Vagina (tissue), 2 donors: ENCODE data around the gene PODN.

Experiments used
- POLR2A ChIP-seq, 2 donors: fragments of 450-650 bp; IDR thresholded peaks; one replicate each; pipeline ENCODE4 v1.6.1; 2017; ENCODE audit warnings: antibody characterized with exemption in 2 of 2, mild to moderate bottlenecking in 2 of 2, moderate library complexity in 2 of 2
- POLR2AphosphoS5 ChIP-seq, 2 donors: sonication (generic); formaldehyde crosslinking; IDR thresholded peaks; one replicate each; pipeline ENCODE4 v1.9.0; 2017; ENCODE audit warnings: antibody characterized with exemption in 2 of 2, mild to moderate bottlenecking in 2 of 2, low read depth in 1 of 2; ENCODE audit not compliant: insufficient read depth in 1 of 2

GRCh38 chr1:53037159-53037558, 24.9 kb upstream of the PODN start:
- no peak for TF ChIP-seq POLR2AphosphoS5 (IDR thresholded peaks at IDR 0.05; ENCODE audit: insufficient read depth in 1 of 2, low read depth in 1 of 2)
- TF ChIP-seq POLR2A (IDR thresholded peaks at IDR 0.05) = no peak
